Activated naive CD4-positive, alpha-beta T cell treated with anti-CD3 and anti-CD28 coated beads, Interleukin-2, amount 50 U/mL, for 16 hours (primary cell): ENCODE data around the gene DDX28.
"Not testable (repeated sequence)": the region's sequence is repeated elsewhere in the genome, so short reads cannot be mapped to it uniquely, and the experiment has no call there.

Experiments used
- DNase-seq: peaks from one replicate; pipeline ENCODE4 v3.0.0-alpha.2; 2020

The DDX28 gene

GRCh38 chr16:67993207-67994039, 29.6 kb downstream of the DDX28 start:
- DNase-seq: peak; percentile 83

- no peak for DNase-seq
Observed at GRCh38 chr16:67992661-67993206, 30.3 kb downstream of the DDX28 start.

- DNase-seq: no peak
Observed at GRCh38 chr16:67990018-67990386, 33.0 kb downstream of the DDX28 start.

GRCh38 chr16:67989322-67990017, 33.6 kb downstream of the DDX28 start:
- no peak for DNase-seq

- no peak for DNase-seq
Observed at GRCh38 chr16:67988675-67989074, 34.4 kb downstream of the DDX28 start.

- no peak for DNase-seq
Observed at GRCh38 chr16:67987460-67988160, 35.4 kb downstream of the DDX28 start.

GRCh38 chr16:67986949-67987348, 36.1 kb downstream of the DDX28 start:
- DNase-seq: no peak

- no peak for DNase-seq
Observed at GRCh38 chr16:67982011-67982696, 40.9 kb downstream of the DDX28 start.

GRCh38 chr16:67979955-67980678, 42.9 kb downstream of the DDX28 start, which contains the start of gene DPEP3:
Gene DPEP3, minus strand, starts transcription at chr16:67980499. Its CDS starts 119 bp downstream, at chr16:67980380.
- DNase-seq: peak; percentile 30

GRCh38 chr16:67977469-67978227, 45.4 kb downstream of the DDX28 start:
- DNase-seq: no peak

- no peak for DNase-seq
Observed at GRCh38 chr16:67977005-67977404, 46.0 kb downstream of the DDX28 start.

GRCh38 chr16:67976205-67976604, 46.8 kb downstream of the DDX28 start:
- no peak for DNase-seq

- no peak for DNase-seq
Observed at GRCh38 chr16:67975321-67976105, 47.5 kb downstream of the DDX28 start.

GRCh38 chr16:67972285-67972684, 50.7 kb downstream of the DDX28 start:
- not testable (repeated sequence) for DNase-seq

- DNase-seq: no peak
Observed at GRCh38 chr16:67971111-67971510, 51.9 kb downstream of the DDX28 start.
